HEK293T (cell line): ENCODE data around the gene CTDSPL.

Experiments used
- CTCF ChIA-PET: fragments of 350-600 bp; formaldehyde crosslinking; extraction: SDS; loops from one replicate; lab custom pipeline; 2021; ENCODE audit warnings: antibody characterized with exemption, inconsistent platforms; lab: Yijun Ruan, JAX
- POLR2A ChIA-PET: fragments of 350-600 bp; formaldehyde crosslinking; extraction: SDS; loops from one replicate; lab custom pipeline; 2020; ENCODE audit warnings: antibody characterized with exemption, inconsistent platforms; lab: Yijun Ruan, JAX
- DNase-seq: peaks from one replicate; pipeline ENCODE4 v3.0.0; 2012; ENCODE audit warnings: mixed read lengths; ENCODE audit errors: extremely low spot score
- ARNT ChIP-seq: fragments of 450-650 bp; IDR thresholded peaks from 2 replicates; pipeline ENCODE4 v1.6.1; 2017; ENCODE audit warnings: mild to moderate bottlenecking
- BHLHE40 ChIP-seq: fragments of 450-650 bp; IDR thresholded peaks from 2 replicates; pipeline ENCODE4 v1.6.1; 2016; ENCODE audit warnings: mild to moderate bottlenecking, moderate library complexity, borderline replicate concordance
- CTBP1 ChIP-seq: fragments of 450-650 bp; IDR thresholded peaks from 2 replicates; pipeline ENCODE4 v1.6.1; 2016; ENCODE audit warnings: borderline replicate concordance
- ELF4 ChIP-seq: fragments of 450-650 bp; IDR thresholded peaks from 2 replicates; pipeline ENCODE4 v1.6.1; 2017; ENCODE audit warnings: antibody characterized with exemption
- FOXA1 ChIP-seq: fragments of 450-650 bp; IDR thresholded peaks from 2 replicates; pipeline ENCODE4 v1.6.1; 2016; ENCODE audit warnings: mild to moderate bottlenecking
- FOXK2 ChIP-seq: fragments of 450-650 bp; IDR thresholded peaks from 2 replicates; pipeline ENCODE4 v1.6.1; 2016; ENCODE audit warnings: mild to moderate bottlenecking
- FOXM1 ChIP-seq: fragments of 450-650 bp; IDR thresholded peaks from 2 replicates; pipeline ENCODE4 v1.6.1; 2017; ENCODE audit warnings: mild to moderate bottlenecking, borderline replicate concordance
- HDGF ChIP-seq: fragments of 450-650 bp; IDR thresholded peaks from 2 replicates; pipeline ENCODE4 v1.6.1; 2017; ENCODE audit warnings: antibody characterized with exemption, borderline replicate concordance
- L3MBTL2 ChIP-seq: fragments of 450-650 bp; conservative IDR thresholded peaks from 2 replicates; pipeline ENCODE4 v1.6.1; 2016; ENCODE audit warnings: mild to moderate bottlenecking
- LEF1 ChIP-seq: fragments of 450-650 bp; IDR thresholded peaks from 2 replicates; pipeline ENCODE4 v1.6.1; 2017; ENCODE audit warnings: mild to moderate bottlenecking, borderline replicate concordance
- NFRKB ChIP-seq: fragments of 450-650 bp; IDR thresholded peaks from 2 replicates; pipeline ENCODE4 v1.6.1; 2016; ENCODE audit warnings: mild to moderate bottlenecking, moderate library complexity
- PKNOX1 ChIP-seq: fragments of 450-650 bp; IDR thresholded peaks from 2 replicates; pipeline ENCODE4 v1.6.1; 2016
- SP1 ChIP-seq: fragments of 450-650 bp; IDR thresholded peaks from 2 replicates; pipeline ENCODE4 v1.6.1; 2017
- SUZ12 ChIP-seq: fragments of 450-650 bp; IDR thresholded peaks from 2 replicates; pipeline ENCODE4 v1.6.1; 2016; ENCODE audit warnings: mild to moderate bottlenecking
- TARDBP ChIP-seq: fragments of 450-650 bp; IDR thresholded peaks from 2 replicates; pipeline ENCODE4 v1.6.1; 2016
- ZNF384 ChIP-seq: fragments of 450-650 bp; IDR thresholded peaks from 2 replicates; pipeline ENCODE4 v1.6.1; 2016

Gene CTDSPL

GRCh38 chr3:38020342-38020726, 158.7 kb downstream of the CTDSPL start:
- no peak for DNase-seq
- TF ChIP-seq SP1 (no peak), L3MBTL2 (no peak), HDGF (no peak), ZNF384 (no peak), FOXK2 (no peak), FOXA1 (no peak), NFRKB (no peak), TARDBP (no peak), ARNT (no peak), SUZ12 (no peak), LEF1 (no peak), ELF4 (no peak), PKNOX1 (no peak), CTBP1 (no peak)
- ChIA-PET POLR2A (no interaction called here), CTCF (interaction anchor here (1.1 kb wide), 1 partner anchor 17 kb away, joined by 4 read pairs; no protein-coding TSS in a partner anchor)

DNA sequence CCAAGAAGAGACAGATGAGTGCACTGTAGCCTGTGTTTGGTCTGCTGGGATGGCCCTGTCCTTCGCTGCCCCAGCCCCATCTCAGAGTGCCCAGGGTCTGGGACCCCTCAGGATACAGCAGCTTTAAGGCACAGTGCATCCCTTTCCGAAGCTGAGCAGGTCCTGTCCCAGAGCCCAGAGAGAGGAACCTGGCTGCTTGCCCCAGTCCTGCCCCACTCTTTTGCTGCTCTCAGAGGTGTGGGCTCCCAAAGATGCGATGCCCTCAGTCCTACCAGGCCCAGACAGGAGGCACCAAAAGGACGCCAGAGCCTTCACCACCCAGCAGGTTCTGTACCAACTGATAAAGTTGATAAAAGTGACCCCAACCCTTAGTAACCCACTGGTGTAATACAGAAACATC, 159.5 kb downstream of the CTDSPL start:
- ChIA-PET POLR2A (interaction anchor here (1.0 kb wide), 1 partner anchor 144 kb away, joined by 3 read pairs; the partner anchor contains the start of gene OXSR1), CTCF (no interaction called here)
- no peak for DNase-seq
- no peak for TF ChIP-seq ARNT
- no peak for TF ChIP-seq FOXK2
- TF ChIP-seq ZNF384, result no peak
- no peak for TF ChIP-seq CTBP1
- TF ChIP-seq SP1, result no peak
- TF ChIP-seq HDGF, result no peak
- TF ChIP-seq TARDBP, result no peak
- no peak for TF ChIP-seq SUZ12
- TF ChIP-seq L3MBTL2, result no peak
- TF ChIP-seq FOXM1, result no peak
- TF ChIP-seq LEF1, result no peak
- TF ChIP-seq NFRKB, result no peak
- TF ChIP-seq ELF4, result no peak
- TF ChIP-seq FOXA1, result no peak
- TF ChIP-seq BHLHE40, result no peak
- no peak for TF ChIP-seq PKNOX1

DNA sequence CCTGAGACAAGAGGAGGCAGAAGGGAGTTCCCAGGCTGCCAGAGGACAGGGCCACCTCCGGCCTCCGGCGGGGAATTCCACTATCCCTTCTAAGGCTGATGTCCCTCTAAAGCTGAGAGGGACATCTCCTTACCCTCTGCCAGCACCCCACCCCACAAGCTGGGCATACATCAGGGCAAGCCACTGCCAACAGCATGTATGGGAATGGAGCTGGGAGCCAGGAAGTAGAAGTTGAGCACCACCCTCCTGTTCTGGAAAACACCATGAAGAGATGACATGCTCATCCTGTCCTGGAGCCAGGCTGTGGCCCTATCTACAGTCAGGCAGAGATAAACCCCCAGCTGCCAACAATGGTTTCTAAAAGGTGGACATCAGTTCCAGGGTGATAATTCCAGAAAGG, 160.6 kb downstream of the CTDSPL start:
- no peak for DNase-seq
- TF ChIP-seq BHLHE40 (no peak), CTBP1 (no peak)
- POLR2A ChIA-PET, result no interaction called here
- CTCF ChIA-PET, result no interaction called here

GRCh38 chr3:38022896-38023709, 161.4 kb downstream of the CTDSPL start:
- no peak for TF ChIP-seq NFRKB
- no peak for TF ChIP-seq LEF1
- TF ChIP-seq SP1, result no peak
- no peak for TF ChIP-seq ELF4
- no peak for TF ChIP-seq PKNOX1
- POLR2A ChIA-PET, result no interaction called here
- no peak for DNase-seq

DNA sequence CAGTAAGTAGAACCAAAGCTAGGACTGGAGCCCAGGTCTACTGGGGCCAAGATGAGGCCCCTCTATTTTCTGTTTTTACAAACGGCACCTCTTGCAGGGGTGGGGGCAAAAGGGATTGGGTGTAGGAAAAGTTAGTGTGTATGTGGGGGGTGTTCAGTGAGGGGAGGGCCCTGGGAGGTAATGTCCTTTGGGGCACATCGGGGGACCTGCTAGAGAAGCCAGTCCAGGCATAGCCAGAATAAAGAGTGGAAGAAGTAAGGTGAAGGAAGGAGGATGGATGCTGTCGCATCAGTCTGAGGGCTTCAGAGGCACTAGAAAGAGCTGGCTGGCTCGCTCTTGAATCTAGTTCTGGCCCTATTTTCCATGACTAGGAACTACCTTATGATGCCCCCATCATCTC, 165.2 kb downstream of the CTDSPL start:
- ChIA-PET CTCF (no interaction called here), POLR2A (no interaction called here)
- DNase-seq, result no peak
- TF ChIP-seq SUZ12, result no peak
- no peak for TF ChIP-seq BHLHE40
- TF ChIP-seq L3MBTL2, result no peak
- TF ChIP-seq ZNF384, result no peak
- TF ChIP-seq FOXA1, result no peak
- TF ChIP-seq NFRKB, result no peak
- TF ChIP-seq TARDBP, result no peak
- no peak for TF ChIP-seq ARNT
- no peak for TF ChIP-seq HDGF
- TF ChIP-seq ELF4, result no peak
- TF ChIP-seq CTBP1, result no peak
- TF ChIP-seq PKNOX1, result no peak
- no peak for TF ChIP-seq FOXK2
- no peak for TF ChIP-seq LEF1
- TF ChIP-seq FOXM1, result no peak
- TF ChIP-seq SP1, result no peak

More at GRCh38 chr3:38022896-38023709, 161.4 kb downstream of the CTDSPL start:
- CTCF ChIA-PET, result interaction anchor here (0.6 kb wide), 1 partner anchor 188 kb away, joined by 3 read pairs; no protein-coding TSS in a partner anchor
